ENCODE results near the gene INTS3. TPM values are rescaled to one million over a fixed set of nuclear protein-coding genes. Genes with fewer than 3 reads are reported as not detected.

Gene INTS3
- total RNA-seq, 2 experiments from 2014 or later = 53.7 to 54.5 TPM

DNA sequence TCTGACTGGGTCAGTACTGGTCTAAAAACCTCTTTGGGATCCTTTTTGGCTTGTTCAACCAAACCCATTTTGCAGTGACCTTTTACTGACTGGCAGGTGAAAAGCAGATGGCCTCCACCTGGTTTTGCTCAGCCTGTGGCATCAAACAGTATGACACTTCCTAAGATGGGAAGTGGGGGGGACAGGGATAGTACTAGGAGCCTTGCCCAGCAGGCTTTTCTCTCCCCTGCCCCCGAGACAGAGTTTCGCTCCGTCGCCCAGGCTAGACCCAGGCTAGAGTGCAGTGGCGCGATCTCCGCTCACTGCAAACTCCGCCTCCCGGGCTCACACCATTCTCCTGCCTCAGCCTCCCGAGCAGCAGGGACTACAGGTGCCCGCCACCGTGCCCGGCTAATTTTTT, 18.3 kb downstream of the INTS3 start:
- peaks cover 64% of the 10 kb centered on the region for H3K36me3 Mint-ChIP-seq (ENCODE audit: low read depth)
- POLR2A ChIA-PET = interaction anchor here (0.6 kb wide), 1 partner anchor 215 kb away, joined by 6 read pairs; no protein-coding TSS in a partner anchor
- DNase-seq (no peak), ATAC-seq (no peak)
- CTCF ChIA-PET = no interaction called here
- H3K27me3 Mint-ChIP-seq (ENCODE audit: low read depth) = no peaks in the 10 kb centered on the region
- H3K9me3 Mint-ChIP-seq (ENCODE audit: insufficient read depth) = no peaks in the 10 kb centered on the region
- no peak overlapping the region for H3K27ac Mint-ChIP-seq
- no peak overlapping the region for H3K4me3 Mint-ChIP-seq
- peaks cover 17% of the 10 kb centered on the region for H3K4me1 Mint-ChIP-seq (ENCODE audit: low read depth)

DNA sequence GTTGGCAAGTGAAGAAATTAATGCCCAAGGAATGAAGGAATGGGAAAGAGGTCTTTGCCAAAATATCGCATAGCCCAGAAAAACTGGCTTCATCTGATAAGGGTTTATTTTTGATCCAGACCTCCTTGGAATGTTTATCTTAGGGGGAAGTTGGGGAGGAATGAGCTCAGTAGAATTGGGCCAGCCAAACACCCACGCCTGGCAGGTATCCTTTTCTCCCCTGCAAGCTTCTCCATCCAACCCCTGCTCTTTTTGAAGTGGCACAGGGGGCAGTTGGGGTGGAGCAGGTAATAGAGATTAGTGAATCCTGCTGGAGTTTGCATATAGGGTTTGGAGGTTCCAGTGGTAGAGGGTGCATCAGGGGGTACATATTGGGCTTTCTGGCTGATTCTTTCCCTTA, 21.1 kb downstream of the INTS3 start:
- POLR2A ChIA-PET = no interaction called here
- H3K27ac Mint-ChIP-seq = no peak overlapping the region
- CTCF ChIA-PET = interaction anchor here (0.6 to 1.9 kb wide), 10 partner anchors 9 to 238 kb away, joined by 3 to 7 read pairs (median 4); partner anchors contain the start of genes DENND4B, NPR1, RAB13 and SLC27A3
- ATAC-seq (no peak), DNase-seq (no peak)
- H3K4me3 Mint-ChIP-seq = no peak overlapping the region
- H3K9me3 Mint-ChIP-seq (ENCODE audit: insufficient read depth) = no peaks in the 10 kb centered on the region
- H3K36me3 Mint-ChIP-seq (ENCODE audit: low read depth) = peaks cover 53% of the 10 kb centered on the region
- peaks cover 6% of the 10 kb centered on the region for H3K4me1 Mint-ChIP-seq (ENCODE audit: low read depth)
- no peaks in the 10 kb centered on the region for H3K27me3 Mint-ChIP-seq (ENCODE audit: low read depth)

DNA sequence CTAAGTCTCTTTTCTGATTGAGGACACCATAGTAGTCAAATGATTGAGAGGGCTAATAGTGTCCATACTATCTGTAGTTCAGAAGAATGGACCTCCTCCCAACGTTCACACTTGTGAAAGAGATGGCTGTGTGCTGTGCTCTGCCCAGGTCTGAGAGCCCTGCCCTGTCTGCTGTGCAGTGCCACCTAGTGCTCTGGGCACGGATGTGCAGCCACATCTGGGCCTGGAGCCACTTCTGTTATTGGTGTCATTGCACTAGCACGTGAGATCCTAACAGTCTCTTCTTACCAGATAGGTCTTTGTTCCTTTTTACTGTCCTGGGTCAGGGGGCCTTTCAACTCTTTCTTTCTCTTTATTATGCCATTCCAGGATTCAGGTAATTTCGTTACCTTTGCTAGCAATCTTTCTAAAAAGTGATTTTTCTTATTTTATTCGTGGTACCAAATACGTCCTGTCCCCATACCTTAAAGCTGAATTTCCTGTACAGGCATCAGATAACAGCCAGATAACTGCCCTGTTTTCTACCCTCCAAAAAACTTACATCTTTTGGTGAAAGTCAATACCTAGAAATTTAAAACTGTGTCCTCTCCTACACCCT, 21.7 kb downstream of the INTS3 start:
- Mint-ChIP-seq H3K27ac (no peak overlapping the region), H3K4me1 (ENCODE audit: low read depth) (peaks cover 6% of the 10 kb centered on the region), H3K9me3 (ENCODE audit: insufficient read depth) (no peaks in the 10 kb centered on the region), H3K36me3 (ENCODE audit: low read depth) (peaks cover 54% of the 10 kb centered on the region), H3K27me3 (ENCODE audit: low read depth) (no peaks in the 10 kb centered on the region), H3K4me3 (no peak overlapping the region)
- POLR2A ChIA-PET = no interaction called here
- DNase-seq (peak; percentile 84), ATAC-seq (peak; percentile 100)
- CTCF ChIA-PET = interaction anchor here (0.7 to 2.5 kb wide), 11 partner anchors 15 to 237 kb away, joined by 3 to 8 read pairs (median 5); partner anchors contain the start of genes DENND4B, NPR1 and RAB13

GRCh38 chr1:153750026-153750995, 22.5 kb downstream of the INTS3 start:
- Mint-ChIP-seq H3K36me3 (ENCODE audit: low read depth) (peaks cover 57% of the 10 kb centered on the region), H3K27ac (no peak overlapping the region), H3K9me3 (ENCODE audit: insufficient read depth) (no peaks in the 10 kb centered on the region), H3K27me3 (ENCODE audit: low read depth) (no peaks in the 10 kb centered on the region), H3K4me1 (ENCODE audit: low read depth) (peaks cover 6% of the 10 kb centered on the region), H3K4me3 (no peak overlapping the region)
- DNase-seq (no peak), ATAC-seq (no peak)
- ChIA-PET CTCF (interaction anchor here (0.6 to 2.5 kb wide), 9 partner anchors 12 to 240 kb away, joined by 3 to 8 read pairs (median 3); partner anchors contain the start of genes NPR1 and RAB13), POLR2A (interaction anchor here (0.6 kb wide), 1 partner anchor 23 kb away, joined by 3 read pairs; no protein-coding TSS in a partner anchor)

DNA sequence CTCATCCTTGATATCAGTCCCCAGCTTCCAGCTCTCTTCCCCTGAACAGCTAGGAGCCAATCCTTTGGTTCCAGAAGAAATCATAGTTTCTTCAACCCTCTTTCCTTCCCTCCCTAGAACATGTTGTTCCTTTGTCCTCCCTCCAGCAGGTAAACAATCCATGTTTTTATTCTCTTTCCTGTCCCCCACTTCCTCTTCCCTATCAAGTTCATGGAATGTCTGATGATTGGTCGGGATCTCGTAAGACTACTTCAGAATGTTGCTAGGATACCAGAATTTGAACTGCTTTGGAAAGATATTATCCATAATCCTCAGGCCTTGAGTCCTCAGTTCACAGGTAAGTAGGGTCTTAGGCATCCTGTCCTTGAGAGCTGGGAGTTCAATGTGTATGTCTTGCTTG, 24.2 kb downstream of the INTS3 start:
- DNase-seq (no peak), ATAC-seq (no peak)
- peaks cover 58% of the 10 kb centered on the region for H3K36me3 Mint-ChIP-seq (ENCODE audit: low read depth)
- H3K27ac Mint-ChIP-seq = no peak overlapping the region
- POLR2A ChIA-PET = no interaction called here
- H3K4me3 Mint-ChIP-seq = no peak overlapping the region
- peaks cover 6% of the 10 kb centered on the region for H3K4me1 Mint-ChIP-seq (ENCODE audit: low read depth)
- H3K27me3 Mint-ChIP-seq (ENCODE audit: low read depth) = no peaks in the 10 kb centered on the region
- no peaks in the 10 kb centered on the region for H3K9me3 Mint-ChIP-seq (ENCODE audit: insufficient read depth)
- CTCF ChIA-PET = interaction anchor here (0.9 to 2.5 kb wide), 4 partner anchors 9 to 241 kb away, joined by 3 to 8 read pairs (median 4); partner anchors contain the start of gene NPR1

DNA sequence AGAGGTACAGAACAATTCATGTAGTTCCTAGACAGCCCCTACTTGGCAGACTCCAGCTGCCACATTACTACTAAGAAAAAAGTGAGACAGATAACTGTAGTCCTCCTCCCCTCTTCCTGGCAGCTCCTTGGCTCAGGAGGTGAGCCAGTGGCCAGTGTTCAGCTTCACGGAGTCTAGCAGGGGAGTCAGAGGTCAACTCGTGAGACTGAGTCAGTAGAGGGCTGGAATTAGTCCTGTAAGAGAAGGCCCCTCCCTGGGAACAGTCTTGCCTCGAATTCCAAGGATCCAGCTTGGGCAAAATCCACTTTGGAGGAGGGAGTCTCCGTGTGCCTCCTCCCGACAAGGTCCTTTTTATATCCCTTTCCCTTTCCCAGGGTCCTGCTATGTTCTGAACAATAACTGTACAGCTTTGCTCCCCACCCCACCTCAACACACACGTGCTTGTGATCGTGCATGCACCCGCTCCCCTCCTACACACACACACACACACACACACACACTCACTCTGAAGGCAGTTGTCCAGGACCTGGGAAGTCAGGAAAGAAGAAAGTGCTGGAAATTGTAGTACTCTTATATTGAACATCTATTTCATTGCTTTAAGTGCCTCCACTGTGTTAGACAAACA, 24.8 kb downstream of the INTS3 start:
- no peak overlapping the region for H3K27ac Mint-ChIP-seq
- no peaks in the 10 kb centered on the region for H3K27me3 Mint-ChIP-seq (ENCODE audit: low read depth)
- no peak overlapping the region for H3K4me3 Mint-ChIP-seq
- ChIA-PET CTCF (interaction anchor here (1.1 kb wide), 1 partner anchor 10 kb away, joined by 3 read pairs; no protein-coding TSS in a partner anchor), POLR2A (no interaction called here)
- ATAC-seq (no peak), DNase-seq (no peak)
- H3K36me3 Mint-ChIP-seq (ENCODE audit: low read depth) = peaks cover 58% of the 10 kb centered on the region
- no peaks in the 10 kb centered on the region for H3K9me3 Mint-ChIP-seq (ENCODE audit: insufficient read depth)
- peaks cover 6% of the 10 kb centered on the region for H3K4me1 Mint-ChIP-seq (ENCODE audit: low read depth)

GRCh38 chr1:153754266-153754665, 26.4 kb downstream of the INTS3 start:
- ChIA-PET POLR2A (interaction anchor here (1.2 kb wide), 1 partner anchor 26 kb away, joined by 5 read pairs; the partner anchor contains the start of gene INTS3), CTCF (interaction anchor here (0.7 kb wide), 1 partner anchor 363 kb away, joined by 3 read pairs; no protein-coding TSS in a partner anchor)
- Mint-ChIP-seq H3K4me1 (ENCODE audit: low read depth) (peaks cover 5% of the 10 kb centered on the region), H3K27ac (no peak overlapping the region), H3K36me3 (ENCODE audit: low read depth) (peaks cover 52% of the 10 kb centered on the region), H3K4me3 (no peak overlapping the region), H3K9me3 (ENCODE audit: insufficient read depth) (no peaks in the 10 kb centered on the region), H3K27me3 (ENCODE audit: low read depth) (no peaks in the 10 kb centered on the region)
- ATAC-seq = no peak
- DNase-seq = no peak

- POLR2A ChIA-PET = no interaction called here
- Mint-ChIP-seq H3K4me1 (ENCODE audit: low read depth) (no peaks in the 10 kb centered on the region), H3K4me3 (no peak overlapping the region), H3K9me3 (ENCODE audit: insufficient read depth) (no peaks in the 10 kb centered on the region), H3K27ac (no peak overlapping the region), H3K27me3 (ENCODE audit: low read depth) (no peaks in the 10 kb centered on the region), H3K36me3 (ENCODE audit: low read depth) (peaks cover 57% of the 10 kb centered on the region)
- CTCF ChIA-PET = interaction anchor here (1.2 kb wide), 1 partner anchor 36 kb away, joined by 3 read pairs; no protein-coding TSS in a partner anchor
- DNase-seq = no peak
- ATAC-seq = no peak
Observed at GRCh38 chr1:153760440-153760839, 32.6 kb downstream of the INTS3 start.

GRCh38 chr1:153763365-153764225, 35.7 kb downstream of the INTS3 start:
- ChIA-PET CTCF (interaction anchor here (1.0 to 1.6 kb wide), 2 partner anchors 13 to 223 kb away, joined by 3 to 8 read pairs; partner anchors contain the start of gene RAB13), POLR2A (interaction anchor here (0.5 to 1.2 kb wide), 2 partner anchors 26 to 118 kb away, joined by 3 read pairs; no protein-coding TSS in a partner anchor)
- peak overlapping the region; percentile 15 for H3K27ac Mint-ChIP-seq
- peaks cover 63% of the 10 kb centered on the region for H3K36me3 Mint-ChIP-seq (ENCODE audit: low read depth)
- H3K4me1 Mint-ChIP-seq (ENCODE audit: low read depth) = no peaks in the 10 kb centered on the region
- DNase-seq (no peak), ATAC-seq (no peak)
- H3K27me3 Mint-ChIP-seq (ENCODE audit: low read depth) = no peaks in the 10 kb centered on the region
- no peaks in the 10 kb centered on the region for H3K9me3 Mint-ChIP-seq (ENCODE audit: insufficient read depth)
- no peak overlapping the region for H3K4me3 Mint-ChIP-seq

- Mint-ChIP-seq H3K9me3 (ENCODE audit: insufficient read depth) (no peaks in the 10 kb centered on the region), H3K4me1 (ENCODE audit: low read depth) (no peaks in the 10 kb centered on the region), H3K27ac (no peak overlapping the region), H3K27me3 (ENCODE audit: low read depth) (no peaks in the 10 kb centered on the region), H3K36me3 (ENCODE audit: low read depth) (peaks cover 68% of the 10 kb centered on the region), H3K4me3 (no peak overlapping the region)
- DNase-seq (no peak), ATAC-seq (no peak)
- ChIA-PET POLR2A (interaction anchor here (1.2 kb wide), 1 partner anchor 25 kb away, joined by 3 read pairs; no protein-coding TSS in a partner anchor), CTCF (interaction anchor here (1.0 to 1.6 kb wide), 2 partner anchors 14 to 222 kb away, joined by 3 to 8 read pairs; partner anchors contain the start of gene RAB13)
Observed at GRCh38 chr1:153764310-153764709, 36.5 kb downstream of the INTS3 start.
